Astrocyte of the spinal cord (primary cell): ENCODE data around the gene TMEM178A.
"Not testable (repeated sequence)": the region's sequence is repeated elsewhere in the genome, so short reads cannot be mapped to it uniquely, and the experiment has no call there.

Experiments used
- DNase-seq: peaks from one replicate; pipeline ENCODE4 v3.0.0; 2011; ENCODE audit warnings: low read depth, low spot score
- H3K4me3 ChIP-seq: 2 replicates; pipeline ENCODE4 v1.5.1; 2011; ENCODE audit warnings: low read depth, mild to moderate bottlenecking, low read length, moderate library complexity
- CTCF ChIP-seq: IDR thresholded peaks from 2 replicates; pipeline ENCODE4 v1.5.1; 2012; ENCODE audit warnings: low read depth, mild to moderate bottlenecking, low read length, inconsistent platforms
- in situ Hi-C: cut with HindIII; loops from 2 replicates; pipeline ENCODE4 v1.10.0; 2017; ENCODE audit warnings: low sequenced_read_pairs

Gene TMEM178A

DNA sequence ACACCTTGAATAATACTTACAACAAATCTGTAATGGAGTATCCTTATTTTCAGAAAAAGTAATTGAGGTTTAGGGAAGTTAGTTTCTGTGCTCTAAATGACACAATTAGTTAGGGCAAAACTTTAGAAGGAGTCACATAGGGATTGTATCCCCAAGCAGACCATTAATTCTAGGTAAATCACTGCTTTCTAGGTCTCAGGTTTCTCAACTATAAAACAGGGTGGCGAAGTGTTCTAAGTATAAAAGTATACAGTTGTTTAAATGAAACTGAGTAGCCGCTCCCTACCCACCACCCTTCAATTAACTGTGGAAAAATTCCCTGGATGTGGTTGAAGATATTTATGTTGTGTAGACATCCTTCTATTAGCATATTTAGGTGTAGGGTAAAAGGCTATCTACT lies 19.9 kb upstream of the TMEM178A start:
- no peak overlapping the region for H3K4me3 ChIP-seq
- no peak for DNase-seq
- in situ Hi-C loops: no loop called here
- no peak for TF ChIP-seq CTCF

GRCh38 chr2:39646267-39646666 lies 19.4 kb upstream of the TMEM178A start:
- TF ChIP-seq CTCF: no peak
- H3K4me3 ChIP-seq: no peak overlapping the region
- in situ Hi-C loops: no loop called here
- DNase-seq: no peak

GRCh38 chr2:39647104-39647765 lies 18.5 kb upstream of the TMEM178A start:
- TF ChIP-seq CTCF: no peak
- DNase-seq: no peak
- in situ Hi-C loops: no loop called here
- H3K4me3 ChIP-seq: no peak overlapping the region

DNA sequence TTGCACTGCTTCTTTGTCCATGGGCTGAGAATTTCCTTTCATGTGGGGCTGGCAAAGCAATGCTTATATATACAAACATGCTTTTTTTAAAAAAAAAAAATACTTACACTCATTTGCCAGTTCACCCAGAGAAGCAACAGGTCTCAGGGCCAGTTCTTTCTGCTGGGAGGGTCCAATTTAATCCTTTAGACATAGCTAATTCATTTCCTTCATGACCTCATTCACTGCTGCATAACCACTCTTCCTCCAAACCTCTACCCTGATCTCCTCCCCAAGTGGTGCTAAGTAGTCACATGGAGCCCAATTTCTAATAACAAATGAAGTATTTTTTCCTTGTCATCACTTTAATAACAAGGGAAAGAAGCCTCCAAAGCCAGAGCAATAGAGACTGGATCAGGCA lies 17.1 kb upstream of the TMEM178A start:
- DNase-seq: no peak
- no peak overlapping the region for H3K4me3 ChIP-seq
- in situ Hi-C loops: no loop called here
- TF ChIP-seq CTCF: no peak

- no peak overlapping the region for H3K4me3 ChIP-seq
- in situ Hi-C loops: no loop called here
- no peak for DNase-seq
- TF ChIP-seq CTCF: no peak
These were observed 16.2 kb upstream of the TMEM178A start for GRCh38 chr2:39649511-39649910.

GRCh38 chr2:39650468-39650867 lies 15.2 kb upstream of the TMEM178A start:
- H3K4me3 ChIP-seq: no peak overlapping the region
- TF ChIP-seq CTCF: no peak
- DNase-seq: no peak
- in situ Hi-C loops: no loop called here

DNA sequence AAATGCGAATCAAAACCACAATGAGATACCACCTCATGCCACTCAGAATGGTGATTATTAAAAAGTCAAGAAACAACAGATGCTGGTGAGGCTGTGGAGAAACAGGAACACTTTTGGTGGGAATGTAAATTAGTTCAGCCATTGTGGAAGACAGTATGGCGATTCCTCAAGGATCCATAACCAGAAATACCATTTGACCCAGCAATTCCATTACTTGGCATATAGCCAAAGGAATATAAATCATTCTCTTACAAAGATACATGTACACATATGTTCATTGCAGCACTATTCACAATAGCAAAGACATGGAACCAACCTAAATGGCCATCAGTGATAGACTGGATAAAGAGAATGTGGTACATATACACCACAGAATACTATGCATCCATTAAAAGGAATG lies 9.5 kb upstream of the TMEM178A start:
- in situ Hi-C loops, DNase-seq, H3K4me3 ChIP-seq: not testable (repeated sequence)
